Measurements from ENCODE around the gene UBASH3B.

The UBASH3B gene

DNA sequence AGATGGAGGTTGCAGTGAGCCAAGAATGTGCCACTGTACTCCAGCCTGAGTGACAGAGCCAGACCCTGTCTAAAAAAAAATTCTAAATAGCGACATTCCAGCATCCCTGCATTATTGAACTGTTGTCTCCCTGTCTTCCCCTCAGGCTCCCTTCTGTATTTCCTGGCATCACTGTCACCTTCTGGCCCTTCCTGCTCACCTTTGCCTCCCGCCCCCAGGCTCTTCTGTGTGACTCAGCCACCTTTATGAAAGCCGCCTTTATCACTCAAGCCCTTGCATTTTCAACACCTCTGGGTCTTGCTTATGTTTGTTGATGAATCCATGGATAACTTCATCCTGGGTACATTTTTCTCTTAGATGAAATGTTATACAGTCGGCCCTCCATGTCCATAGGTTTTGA lies 21.1 kb downstream of the UBASH3B start:
- DNase-seq (ENCODE audit: low read depth), result no peak
- no peak overlapping the region for H3K4me3 ChIP-seq (ENCODE audit: low read depth, low read length)
- TF ChIP-seq, protein P1, sequence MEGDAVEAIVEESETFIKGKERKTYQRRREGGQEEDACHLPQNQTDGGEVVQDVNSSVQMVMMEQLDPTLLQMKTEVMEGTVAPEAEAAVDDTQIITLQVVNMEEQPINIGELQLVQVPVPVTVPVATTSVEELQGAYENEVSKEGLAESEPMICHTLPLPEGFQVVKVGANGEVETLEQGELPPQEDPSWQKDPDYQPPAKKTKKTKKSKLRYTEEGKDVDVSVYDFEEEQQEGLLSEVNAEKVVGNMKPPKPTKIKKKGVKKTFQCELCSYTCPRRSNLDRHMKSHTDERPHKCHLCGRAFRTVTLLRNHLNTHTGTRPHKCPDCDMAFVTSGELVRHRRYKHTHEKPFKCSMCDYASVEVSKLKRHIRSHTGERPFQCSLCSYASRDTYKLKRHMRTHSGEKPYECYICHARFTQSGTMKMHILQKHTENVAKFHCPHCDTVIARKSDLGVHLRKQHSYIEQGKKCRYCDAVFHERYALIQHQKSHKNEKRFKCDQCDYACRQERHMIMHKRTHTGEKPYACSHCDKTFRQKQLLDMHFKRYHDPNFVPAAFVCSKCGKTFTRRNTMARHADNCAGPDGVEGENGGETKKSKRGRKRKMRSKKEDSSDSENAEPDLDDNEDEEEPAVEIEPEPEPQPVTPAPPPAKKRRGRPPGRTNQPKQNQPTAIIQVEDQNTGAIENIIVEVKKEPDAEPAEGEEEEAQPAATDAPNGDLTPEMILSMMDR (IDR thresholded peaks at IDR 0.05; ENCODE audit: control insufficient read depth, extremely low read depth, insufficient read depth), result no peak

DNA sequence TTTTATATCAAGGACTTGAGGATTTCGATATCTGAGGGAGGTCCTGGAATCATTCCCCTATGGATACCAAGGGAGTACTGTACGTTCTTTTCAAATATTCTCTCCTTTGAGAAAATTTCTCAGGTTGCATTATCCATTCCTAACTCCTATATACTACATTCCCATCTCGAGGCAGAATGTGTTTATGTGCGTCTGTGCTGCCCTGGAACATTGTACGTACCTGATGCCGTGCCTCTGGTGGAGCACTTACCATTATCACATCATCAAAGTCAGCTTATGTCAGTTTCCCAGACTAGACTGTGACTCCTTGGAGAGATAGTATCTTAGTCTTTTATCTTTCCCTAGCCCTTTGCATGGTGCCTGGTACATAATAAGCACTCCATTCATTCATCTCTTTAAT lies 21.7 kb downstream of the UBASH3B start:
- H3K4me3 ChIP-seq (ENCODE audit: low read depth, low read length), result no peak overlapping the region
- TF ChIP-seq, protein P1 (IDR thresholded peaks at IDR 0.05; ENCODE audit: control insufficient read depth, extremely low read depth, insufficient read depth), result no peak
- no peak for DNase-seq (ENCODE audit: low read depth)

DNA sequence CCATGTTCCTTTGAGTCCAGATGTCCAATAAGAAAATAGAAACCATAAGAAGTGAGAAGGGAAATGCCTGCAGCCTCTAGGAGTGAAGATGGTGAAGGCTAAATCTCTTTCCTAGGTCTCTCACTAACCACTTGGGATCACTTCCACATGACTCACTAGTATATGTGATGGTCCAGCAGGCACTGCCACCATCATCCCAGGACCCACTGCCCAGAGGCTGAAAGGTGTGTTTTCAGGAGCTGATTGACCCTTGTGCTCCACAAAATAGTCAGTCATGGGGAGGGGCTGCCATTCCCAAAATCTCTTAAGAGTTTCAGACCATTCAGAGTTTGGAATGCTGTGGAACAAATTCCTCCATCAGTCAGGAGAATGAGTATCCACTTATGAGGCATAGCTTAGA lies 22.9 kb downstream of the UBASH3B start:
- TF ChIP-seq, protein P1 (IDR thresholded peaks at IDR 0.05; ENCODE audit: control insufficient read depth, extremely low read depth, insufficient read depth), result no peak
- no peak for DNase-seq (ENCODE audit: low read depth)
- no peak overlapping the region for H3K4me3 ChIP-seq (ENCODE audit: low read depth, low read length)

DNA sequence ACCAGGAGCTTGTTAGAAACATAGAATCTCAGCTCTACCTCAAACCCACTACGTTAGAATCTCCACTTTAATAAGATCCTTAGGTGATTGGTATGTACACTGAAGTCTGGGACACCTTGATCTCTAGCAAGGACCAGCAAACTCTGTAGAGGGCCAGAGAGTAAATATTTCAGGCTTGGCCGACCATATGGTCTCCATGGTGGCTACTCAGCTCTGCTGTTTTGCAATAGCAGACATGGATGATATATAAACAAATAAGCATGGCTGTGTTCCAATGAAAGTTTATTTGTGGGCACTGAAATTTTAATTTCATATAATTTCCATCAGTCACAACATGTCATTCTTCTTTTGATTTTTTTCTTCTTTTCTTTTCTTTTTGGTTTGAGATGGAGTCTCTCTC lies 23.9 kb downstream of the UBASH3B start:
- TF ChIP-seq, protein P1 (IDR thresholded peaks at IDR 0.05; ENCODE audit: control insufficient read depth, extremely low read depth, insufficient read depth), result no peak
- no peak overlapping the region for H3K4me3 ChIP-seq (ENCODE audit: low read depth, low read length)
- DNase-seq (ENCODE audit: low read depth), result no peak

DNA sequence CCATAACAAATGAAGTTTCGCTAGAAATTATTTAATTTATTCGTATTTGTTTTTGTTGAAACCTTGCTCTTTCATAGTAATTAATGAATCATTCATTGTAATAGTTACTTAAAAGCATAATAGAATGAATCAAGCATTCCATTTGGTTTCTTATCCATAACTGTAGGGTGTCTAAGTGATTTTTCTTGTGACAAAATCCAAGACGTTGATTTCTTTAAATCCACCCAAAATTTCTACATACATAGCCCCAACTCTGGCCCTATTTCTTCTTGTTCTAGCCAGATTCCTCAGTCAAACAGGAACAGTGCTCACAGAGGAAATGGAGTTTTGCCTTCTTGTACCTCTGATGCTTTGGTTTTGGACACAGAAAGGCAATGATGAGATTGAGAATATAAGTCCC lies 25.5 kb downstream of the UBASH3B start:
- TF ChIP-seq, protein P1 (IDR thresholded peaks at IDR 0.05; ENCODE audit: control insufficient read depth, extremely low read depth, insufficient read depth), result no peak
- no peak overlapping the region for H3K4me3 ChIP-seq (ENCODE audit: low read depth, low read length)
- no peak for DNase-seq (ENCODE audit: low read depth)

DNA sequence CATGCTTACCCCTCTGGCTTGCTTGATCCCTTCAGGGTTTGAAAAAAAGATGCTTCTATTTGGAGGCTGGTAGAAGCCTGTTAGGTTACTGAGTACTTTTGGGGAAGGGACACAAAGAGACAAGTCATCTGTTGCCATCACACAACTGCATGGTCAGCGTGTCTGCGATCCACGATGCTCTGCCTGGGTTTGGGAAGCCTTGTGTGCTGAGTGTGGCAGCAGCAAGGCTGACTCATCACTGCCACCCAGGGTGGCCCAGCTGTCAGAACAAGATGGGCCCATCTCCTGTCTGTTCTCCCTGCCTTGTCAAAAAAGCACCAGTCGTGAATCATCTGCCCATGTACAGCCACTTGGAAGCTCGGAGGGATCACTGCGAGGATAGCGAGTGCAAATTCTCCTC lies 26.2 kb downstream of the UBASH3B start:
- TF ChIP-seq, protein P1 (IDR thresholded peaks at IDR 0.05; ENCODE audit: control insufficient read depth, extremely low read depth, insufficient read depth), result no peak
- DNase-seq (ENCODE audit: low read depth), result no peak
- no peak overlapping the region for H3K4me3 ChIP-seq (ENCODE audit: low read depth, low read length)

DNA sequence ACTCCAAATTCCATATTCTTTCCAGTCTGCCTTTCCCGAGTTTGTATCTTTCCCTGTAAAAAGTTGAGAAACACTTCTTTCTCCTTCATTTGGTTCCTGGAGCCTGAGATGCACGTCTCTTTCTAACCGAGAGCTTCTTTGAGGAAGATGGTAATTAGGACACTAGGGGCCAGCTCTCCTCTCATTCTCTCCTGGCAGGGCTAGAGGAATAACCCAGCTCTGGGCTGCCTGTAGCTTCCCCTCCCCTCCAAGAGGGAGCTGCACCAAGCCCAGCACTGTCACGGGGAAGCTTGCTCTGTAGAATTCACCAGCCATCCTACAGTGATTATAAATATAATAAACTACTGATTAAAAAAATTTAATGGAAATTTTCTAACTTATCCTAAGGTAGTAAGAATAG lies 26.9 kb downstream of the UBASH3B start:
- TF ChIP-seq, protein P1 (IDR thresholded peaks at IDR 0.05; ENCODE audit: control insufficient read depth, extremely low read depth, insufficient read depth), result no peak
- H3K4me3 ChIP-seq (ENCODE audit: low read depth, low read length), result no peak overlapping the region
- no peak for DNase-seq (ENCODE audit: low read depth)
